ENCODE results near the gene ZNF749.

The ZNF749 gene

GRCh38 chr19:57437931-57438330 is 2.8 kb downstream of the ZNF749 start:
- FAIRE-seq (no peak), DNase-seq (ENCODE audit: insufficient read length, low spot score) (no peak)
- no peak for TF ChIP-seq CTCF (IDR thresholded peaks at IDR 0.05; ENCODE audit: insufficient read depth, missing control alignments)

- DNase-seq (ENCODE audit: insufficient read length, low spot score), result no peak
- no peak for TF ChIP-seq CTCF (IDR thresholded peaks at IDR 0.05; ENCODE audit: insufficient read depth, missing control alignments)
- FAIRE-seq, result no peak
Measured at GRCh38 chr19:57438925-57439324, 3.8 kb downstream of the ZNF749 start.

- FAIRE-seq (no peak), DNase-seq (ENCODE audit: insufficient read length, low spot score) (no peak)
- no peak for TF ChIP-seq CTCF (IDR thresholded peaks at IDR 0.05; ENCODE audit: insufficient read depth, missing control alignments)
Measured at GRCh38 chr19:57441979-57442752, 7.0 kb downstream of the ZNF749 start.

GRCh38 chr19:57443121-57443696 is 8.1 kb downstream of the ZNF749 start:
- no peak for DNase-seq (ENCODE audit: insufficient read length, low spot score)
- FAIRE-seq, result no peak
- TF ChIP-seq CTCF (IDR thresholded peaks at IDR 0.05; ENCODE audit: insufficient read depth, missing control alignments), result no peak

- DNase-seq (ENCODE audit: insufficient read length, low spot score) (no peak), FAIRE-seq (no peak)
- no peak for TF ChIP-seq CTCF (IDR thresholded peaks at IDR 0.05; ENCODE audit: insufficient read depth, missing control alignments)
Measured at GRCh38 chr19:57452307-57452706, 17.2 kb downstream of the ZNF749 start.

GRCh38 chr19:57465680-57466381 is 30.7 kb downstream of the ZNF749 start:
- DNase-seq (ENCODE audit: insufficient read length, low spot score), result no peak

More at GRCh38 chr19:57465680-57466381, 30.7 kb downstream of the ZNF749 start:
- no peak for FAIRE-seq
- peak; percentile 35 for TF ChIP-seq CTCF (IDR thresholded peaks at IDR 0.05; ENCODE audit: insufficient read depth, missing control alignments)
